IPS-20b (cell line): ENCODE data around the gene FMR1NB.

Experiments used
- H3K27ac ChIP-seq: one replicate; pipeline ENCODE4 v1.5.1; 2013; ENCODE audit warnings: low read length
- H3K27me3 ChIP-seq: 2 replicates; pipeline ENCODE4 v1.6.1; 2013; ENCODE audit warnings: mild to moderate bottlenecking, low read length, inconsistent platforms; ENCODE audit not compliant: insufficient read depth
- H3K36me3 ChIP-seq: 2 replicates; pipeline ENCODE4 v1.6.1; 2013; ENCODE audit warnings: low read depth, mild to moderate bottlenecking, inconsistent platforms, low read length, moderate library complexity; ENCODE audit not compliant: insufficient read depth
- H3K4me1 ChIP-seq: 2 replicates; pipeline ENCODE4 v1.6.1; 2013; ENCODE audit warnings: mild to moderate bottlenecking, control low read depth, inconsistent platforms, low read length, moderate library complexity; ENCODE audit not compliant: insufficient read depth
- H3K4me3 ChIP-seq: 2 replicates; pipeline ENCODE4 v1.5.1; 2013; ENCODE audit warnings: mild to moderate bottlenecking, low read length, inconsistent platforms
- H3K9ac ChIP-seq: 2 replicates; pipeline ENCODE4 v1.6.1; 2013; ENCODE audit warnings: low read depth, mild to moderate bottlenecking, inconsistent platforms, low read length, moderate library complexity
- H3K9me3 ChIP-seq: 2 replicates; pipeline ENCODE4 v1.6.1; 2013; ENCODE audit warnings: mild to moderate bottlenecking, low read depth, low read length, inconsistent platforms; ENCODE audit not compliant: insufficient read depth

FMR1NB gene

GRCh38 chrX:147981038-147981752 is at the start of gene FMR1NB:
TSS of gene FMR1NB (plus strand) at chrX:147981337. CDS start at chrX:147981403, 66 bp downstream.
- Histone ChIP-seq H3K36me3 (no peaks in the 10 kb centered on the region), H3K27me3 (no peaks in the 10 kb centered on the region), H3K9ac (no peak within 1 kb of the TSS), H3K4me1 (no peaks in the 10 kb centered on the region), H3K4me3 (no peak within 1 kb of the TSS), H3K9me3 (no peaks in the 10 kb centered on the region), H3K27ac (no peak within 1 kb of the TSS)

- H3K27me3 ChIP-seq: no peaks in the 10 kb centered on the region
- H3K4me1 ChIP-seq: no peaks in the 10 kb centered on the region
- H3K9me3 ChIP-seq: no peaks in the 10 kb centered on the region
- H3K36me3 ChIP-seq: peaks cover 93% of the 10 kb centered on the region
- H3K27ac ChIP-seq: no peak overlapping the region
- H3K9ac ChIP-seq: no peak overlapping the region
- H3K4me3 ChIP-seq: no peak overlapping the region
Observed at GRCh38 chrX:147933815-147934214, 47.3 kb upstream of the FMR1NB start.

- Histone ChIP-seq H3K9ac (no peak overlapping the region), H3K27ac (no peak overlapping the region), H3K9me3 (no peaks in the 10 kb centered on the region), H3K36me3 (peaks cover 87% of the 10 kb centered on the region), H3K4me1 (no peaks in the 10 kb centered on the region), H3K4me3 (no peak overlapping the region), H3K27me3 (no peaks in the 10 kb centered on the region)
Observed at GRCh38 chrX:147935156-147935758, 45.9 kb upstream of the FMR1NB start.

- Histone ChIP-seq H3K27me3 (no peaks in the 10 kb centered on the region), H3K27ac (no peak overlapping the region), H3K4me3 (no peak overlapping the region), H3K9me3 (no peaks in the 10 kb centered on the region), H3K4me1 (no peaks in the 10 kb centered on the region), H3K36me3 (peaks cover 85% of the 10 kb centered on the region), H3K9ac (no peak overlapping the region)
Observed at GRCh38 chrX:147945286-147945685, 35.9 kb upstream of the FMR1NB start.

- Histone ChIP-seq H3K36me3 (peaks cover 59% of the 10 kb centered on the region), H3K9me3 (no peaks in the 10 kb centered on the region)
Observed at GRCh38 chrX:147948531-147948930, 32.6 kb upstream of the FMR1NB start.

GRCh38 chrX:147950352-147950751 is 30.8 kb upstream of the FMR1NB start:
- no peak overlapping the region for H3K27ac ChIP-seq
- peaks cover 41% of the 10 kb centered on the region for H3K36me3 ChIP-seq
- H3K9ac ChIP-seq: no peak overlapping the region
- H3K9me3 ChIP-seq: no peaks in the 10 kb centered on the region
- no peak overlapping the region for H3K4me3 ChIP-seq
- H3K27me3 ChIP-seq: no peaks in the 10 kb centered on the region
- H3K4me1 ChIP-seq: no peaks in the 10 kb centered on the region

More at GRCh38 chrX:147948531-147948930, 32.6 kb upstream of the FMR1NB start:
- no peaks in the 10 kb centered on the region for H3K27me3 ChIP-seq
- no peaks in the 10 kb centered on the region for H3K4me1 ChIP-seq
- H3K27ac ChIP-seq: no peak overlapping the region
- no peak overlapping the region for H3K4me3 ChIP-seq
- H3K9ac ChIP-seq: no peak overlapping the region

- Histone ChIP-seq H3K9me3 (no peaks in the 10 kb centered on the region), H3K9ac (no peak overlapping the region), H3K4me1 (no peaks in the 10 kb centered on the region), H3K4me3 (no peak overlapping the region), H3K27me3 (no peaks in the 10 kb centered on the region), H3K27ac (no peak overlapping the region), H3K36me3 (peaks cover 10% of the 10 kb centered on the region)
Observed at GRCh38 chrX:147953976-147954375, 27.2 kb upstream of the FMR1NB start.

- Histone ChIP-seq H3K36me3 (no peaks in the 10 kb centered on the region), H3K4me3 (no peak overlapping the region), H3K27ac (no peak overlapping the region), H3K9ac (no peak overlapping the region), H3K27me3 (no peaks in the 10 kb centered on the region), H3K9me3 (no peaks in the 10 kb centered on the region), H3K4me1 (no peaks in the 10 kb centered on the region)
Observed at GRCh38 chrX:147957291-147957690, 23.8 kb upstream of the FMR1NB start.

- H3K36me3 ChIP-seq: no peaks in the 10 kb centered on the region
- H3K4me1 ChIP-seq: no peaks in the 10 kb centered on the region
- H3K4me3 ChIP-seq: no peak overlapping the region
- H3K9ac ChIP-seq: no peak overlapping the region
- no peak overlapping the region for H3K27ac ChIP-seq
- H3K27me3 ChIP-seq: no peaks in the 10 kb centered on the region
- H3K9me3 ChIP-seq: no peaks in the 10 kb centered on the region
Observed at GRCh38 chrX:147958291-147958690, 22.8 kb upstream of the FMR1NB start.

- H3K4me1 ChIP-seq: no peaks in the 10 kb centered on the region
- H3K36me3 ChIP-seq: no peaks in the 10 kb centered on the region
- no peak overlapping the region for H3K9ac ChIP-seq
- H3K9me3 ChIP-seq: no peaks in the 10 kb centered on the region
- H3K27me3 ChIP-seq: no peaks in the 10 kb centered on the region
- H3K27ac ChIP-seq: no peak overlapping the region
- no peak overlapping the region for H3K4me3 ChIP-seq
Observed at GRCh38 chrX:147960722-147961121, 20.4 kb upstream of the FMR1NB start.

- H3K36me3 ChIP-seq: no peaks in the 10 kb centered on the region
- H3K27me3 ChIP-seq: no peaks in the 10 kb centered on the region
- no peak overlapping the region for H3K27ac ChIP-seq
- H3K4me1 ChIP-seq: no peaks in the 10 kb centered on the region
- no peaks in the 10 kb centered on the region for H3K9me3 ChIP-seq
- H3K4me3 ChIP-seq: no peak overlapping the region
- H3K9ac ChIP-seq: no peak overlapping the region
Observed at GRCh38 chrX:147962476-147962875, 18.7 kb upstream of the FMR1NB start.

- no peak overlapping the region for H3K9ac ChIP-seq
- H3K27ac ChIP-seq: no peak overlapping the region
- H3K36me3 ChIP-seq: no peaks in the 10 kb centered on the region
- no peaks in the 10 kb centered on the region for H3K4me1 ChIP-seq
- H3K27me3 ChIP-seq: no peaks in the 10 kb centered on the region
- H3K4me3 ChIP-seq: no peak overlapping the region
- no peaks in the 10 kb centered on the region for H3K9me3 ChIP-seq
Observed at GRCh38 chrX:147978931-147979330, 2.2 kb upstream of the FMR1NB start.
